DOHH2 (cell line): Measurements from ENCODE around the gene PCDHGA3.

Experiments used
- CTCF ChIP-seq: fragments of 200-600 bp; sonication (generic); IDR thresholded peaks from one replicate; pipeline ENCODE4 v1.5.1; 2014; ENCODE audit warnings: antibody characterized with exemption, mild to moderate bottlenecking, low read depth, low read length; ENCODE audit not compliant: poor library complexity, severe bottlenecking
- EZH2phosphoT487 ChIP-seq: fragments of 200-600 bp; sonication (generic); IDR thresholded peaks from 2 replicates; pipeline ENCODE4 v1.6.1; 2017; ENCODE audit warnings: borderline replicate concordance, mild to moderate bottlenecking, antibody characterized with exemption, low read length, moderate library complexity, mixed read lengths

- TF ChIP-seq CTCF: no peak
- TF ChIP-seq EZH2phosphoT487: no peak
These were observed 45.8 kb downstream of the PCDHGA3 start for GRCh38 chr5:141389153-141390042.
